GM23338 (cell line): Measurements from ENCODE around the gene SSMEM1. TPM values are rescaled to one million over a fixed set of nuclear protein-coding genes. Genes with fewer than 3 reads are reported as not detected.
"Not testable (repeated sequence)": the region's sequence is repeated elsewhere in the genome, so short reads cannot be mapped to it uniquely, and the experiment has no call there.

Experiments
- ATAC-seq: fragments of 200-7000 bp; cut with Tn5 transposase; 3 replicates; pipeline ENCODE4 v1.9.1; 2020
- DNase-seq: peaks from one replicate; pipeline ENCODE4 v3.0.0-alpha.2; 2015; ENCODE audit warnings: low spot score
- H2AFZ ChIP-seq: fragments of 200-600 bp; sonication (generic); 2 replicates; pipeline ENCODE4 v1.8.0; 2016; ENCODE audit warnings: antibody characterized with exemption, mild to moderate bottlenecking, moderate library complexity
- H3F3A ChIP-seq: fragments of 200-600 bp; sonication (generic); replicated peaks from 2 replicates; pipeline ENCODE4 v1.8.0; 2017; ENCODE audit warnings: antibody characterized with exemption, mixed run types, low read depth
- H3K27ac ChIP-seq: fragments of 200-600 bp; sonication (generic); 2 replicates; pipeline ENCODE4 v1.6.1; 2016; ENCODE audit warnings: low read depth
- H3K27me3 ChIP-seq: fragments of 200-600 bp; sonication (generic); 2 replicates; pipeline ENCODE4 v1.8.0; 2016; ENCODE audit warnings: mild to moderate bottlenecking, mixed run types, moderate library complexity; ENCODE audit not compliant: insufficient read depth
- H3K36me3 ChIP-seq: fragments of 200-600 bp; sonication (generic); 2 replicates; pipeline ENCODE4 v1.8.0; 2016; ENCODE audit warnings: mild to moderate bottlenecking; ENCODE audit not compliant: insufficient read depth
- H3K4me1 ChIP-seq: fragments of 200-600 bp; sonication (generic); 2 replicates; pipeline ENCODE4 v1.8.0; 2016; ENCODE audit warnings: mild to moderate bottlenecking, moderate library complexity; ENCODE audit not compliant: insufficient read depth
- H3K4me2 ChIP-seq: fragments of 200-600 bp; sonication (generic); 2 replicates; pipeline ENCODE4 v1.7.1; 2017; ENCODE audit warnings: mixed run types
- H3K4me3 ChIP-seq: fragments of 200-600 bp; sonication (generic); 2 replicates; pipeline ENCODE4 v1.6.1; 2016; ENCODE audit warnings: mixed run types
- H3K79me2 ChIP-seq: fragments of 200-600 bp; sonication (generic); replicated peaks from 2 replicates; pipeline ENCODE4 v1.8.0; 2017; ENCODE audit warnings: mild to moderate bottlenecking; ENCODE audit not compliant: insufficient read depth
- H3K9me2 ChIP-seq: fragments of 200-600 bp; sonication (generic); 2 replicates; pipeline ENCODE4 v1.8.0; 2017; ENCODE audit not compliant: insufficient read depth
- H4K20me1 ChIP-seq: fragments of 200-600 bp; sonication (generic); replicated peaks from 2 replicates; pipeline ENCODE4 v1.8.0; 2017; ENCODE audit warnings: mild to moderate bottlenecking; ENCODE audit not compliant: insufficient read depth
- H3K27ac Mint-ChIP-seq: 2 replicates; pipeline ENCODE4 v1.8.0; 2020; ENCODE audit warnings: inconsistent platforms, mild to moderate bottlenecking, moderate library complexity, mixed read lengths
- H3K27me3 Mint-ChIP-seq: 3 replicates; pipeline ENCODE4 v1.8.0; 2022; ENCODE audit warnings: low read depth, mild to moderate bottlenecking, moderate library complexity, mixed read lengths, inconsistent platforms; ENCODE audit not compliant: insufficient read depth, poor library complexity
- H3K36me3 Mint-ChIP-seq: 3 replicates; pipeline ENCODE4 v1.8.0; 2021; ENCODE audit warnings: low read depth, mild to moderate bottlenecking, inconsistent platforms, moderate library complexity, mixed read lengths
- H3K4me1 Mint-ChIP-seq: 3 replicates; pipeline ENCODE4 v1.8.0; 2020; ENCODE audit warnings: mild to moderate bottlenecking, inconsistent platforms, mixed read lengths
- H3K4me3 Mint-ChIP-seq: 3 replicates; pipeline ENCODE4 v1.8.0; 2021; ENCODE audit warnings: moderate library complexity, mild to moderate bottlenecking, inconsistent platforms, mixed read lengths
- H3K9me3 Mint-ChIP-seq: 3 replicates; pipeline ENCODE4 v1.8.0; 2020; ENCODE audit warnings: moderate library complexity, mild to moderate bottlenecking, inconsistent platforms, mixed read lengths
- CREB1 ChIP-seq: fragments of 250-450 bp; sonication (Bioruptor Pico); IDR thresholded peaks from 2 replicates; pipeline ENCODE4 v1.5.0; 2020; ENCODE audit warnings: low read depth, mild to moderate bottlenecking, moderate library complexity
- EZH2 ChIP-seq: fragments of 200-600 bp; sonication (generic); IDR thresholded peaks from one replicate; pipeline ENCODE4 v1.8.0; 2017; ENCODE audit warnings: antibody characterized with exemption, mild to moderate bottlenecking, low read depth; ENCODE audit not compliant: unreplicated experiment
- EZH2phosphoT487 ChIP-seq: fragments of 200-600 bp; sonication (generic); IDR thresholded peaks from one replicate; pipeline ENCODE4 v1.8.1; 2018; ENCODE audit warnings: antibody characterized with exemption; ENCODE audit not compliant: unreplicated experiment
- JUNB ChIP-seq: IDR thresholded peaks from one replicate; pipeline ENCODE4 v1.6.1; 2016; ENCODE audit warnings: antibody characterized with exemption; ENCODE audit not compliant: unreplicated experiment
- NANOG ChIP-seq: IDR thresholded peaks from 2 replicates; pipeline ENCODE4 v1.6.1; 2016; ENCODE audit warnings: antibody characterized with exemption, borderline replicate concordance
- POLR2AphosphoS5 ChIP-seq: IDR thresholded peaks from 2 replicates; pipeline ENCODE4 v1.6.1; 2016; ENCODE audit warnings: antibody characterized with exemption, low read depth
- STAT1 ChIP-seq: IDR thresholded peaks from one replicate; pipeline ENCODE4 v1.6.1; 2016; ENCODE audit warnings: antibody characterized with exemption; ENCODE audit not compliant: unreplicated experiment
- ZNF114 ChIP-seq: fragments of 250-450 bp; sonication (Bioruptor Pico); IDR thresholded peaks from 2 replicates; pipeline ENCODE4 v1.5.0; 2020; ENCODE audit warnings: mild to moderate bottlenecking, moderate library complexity
- polyA plus RNA-seq: library from polyadenylated mRNA; unstranded; fragments of >200 nt; fragmentation: Nextera tagmentation; extraction: Ambion mirVana; gene quantifications from 2 replicates; pipeline ENCODE4 v1.2.1, GENCODE V29; 2016
- total RNA-seq: library from RNA; depleted of rRNA; stranded (reverse); fragments of >200 nt; shearing (Covaris generic); gene quantifications from 2 replicates; pipeline ENCODE4 v1.2.3, GENCODE V29; 2014
- TF ChIP-seq, protein P1 (sequence below), 2 experiments: fragments of 200-600 bp in 1 of 2; sonication (generic) in 1 of 2; conservative IDR thresholded peaks; 2 replicates each; pipeline versions ENCODE4 v1.5.1 to v1.6.1; 2016 to 2017; ENCODE audit warnings: antibody characterized with exemption in 2 of 2, low read depth in 2 of 2, mild to moderate bottlenecking in 2 of 2, moderate library complexity in 1 of 2
- TF ChIP-seq, protein P2 (sequence below): IDR thresholded peaks from one replicate; pipeline ENCODE4 v1.6.1; 2018; ENCODE audit warnings: antibody characterized with exemption; ENCODE audit not compliant: unreplicated experiment
- TF ChIP-seq, protein P3 (sequence below): IDR thresholded peaks from 2 replicates; pipeline ENCODE4 v1.6.1; 2016; ENCODE audit warnings: antibody characterized with exemption

The SSMEM1 gene
- total and polyA plus RNA-seq, 2 experiments from 2014 or later: not detected

DNA sequence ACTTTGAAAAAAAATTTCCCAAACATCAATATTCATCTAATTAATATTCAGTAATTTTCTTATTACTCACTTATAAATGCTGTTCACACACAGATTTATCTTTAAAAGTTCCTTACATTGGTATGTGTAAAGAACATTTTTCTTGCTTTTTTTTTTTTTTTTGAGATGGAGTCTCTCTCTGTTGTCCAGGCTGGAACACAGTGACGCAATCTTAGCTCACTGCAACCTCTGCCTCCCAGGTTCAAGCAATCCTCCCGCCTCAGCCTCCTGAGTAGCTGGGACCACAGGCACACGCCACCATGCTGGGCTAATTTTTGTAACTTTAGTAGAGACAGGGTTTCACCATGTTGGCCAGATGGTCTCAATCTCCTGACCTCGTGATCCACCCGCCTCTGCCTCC, 23.3 kb upstream of the SSMEM1 start:
- not testable (repeated sequence) for H4K20me1 ChIP-seq, H3F3A ChIP-seq, H3K27me3 ChIP-seq, DNase-seq, ATAC-seq, H3K4me1 Mint-ChIP-seq, H3K27me3 Mint-ChIP-seq, H3K27ac ChIP-seq, H3K4me2 ChIP-seq, H2AFZ ChIP-seq, H3K9me3 Mint-ChIP-seq, H3K4me1 ChIP-seq, H3K4me3 Mint-ChIP-seq, H3K27ac Mint-ChIP-seq, H3K9me2 ChIP-seq, H3K4me3 ChIP-seq
- peaks cover 26% of the 10 kb centered on the region for H3K36me3 ChIP-seq
- H3K79me2 ChIP-seq: peaks cover 18% of the 10 kb centered on the region
- peaks cover 50% of the 10 kb centered on the region for H3K36me3 Mint-ChIP-seq

DNA sequence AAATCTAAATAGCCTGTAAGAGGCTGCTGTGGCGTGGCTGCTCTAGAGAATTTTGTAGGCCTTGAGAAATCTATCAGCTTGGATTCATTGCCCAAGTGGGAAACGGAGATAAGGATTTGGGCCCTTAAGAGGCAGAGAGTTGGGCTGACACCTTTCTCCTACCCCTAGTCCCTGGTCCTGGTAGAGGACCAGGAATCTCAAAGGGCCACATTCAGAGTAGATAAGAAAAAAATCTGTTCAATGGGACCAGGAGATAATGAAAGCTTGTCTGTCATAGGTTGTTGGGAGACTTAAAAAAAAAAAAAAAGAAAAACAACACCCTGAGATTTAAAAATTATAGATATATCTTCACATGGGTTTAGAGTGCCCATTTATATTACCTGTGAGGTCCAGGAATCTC, 20.3 kb upstream of the SSMEM1 start:
- Histone ChIP-seq H3K36me3 (peaks cover 23% of the 10 kb centered on the region), H3F3A (no peaks in the 10 kb centered on the region), H2AFZ (no peak overlapping the region), H3K4me2 (no peak overlapping the region), H3K27me3 (no peaks in the 10 kb centered on the region), H3K4me3 (no peak overlapping the region), H3K4me1 (no peaks in the 10 kb centered on the region), H3K9me2 (no peaks in the 10 kb centered on the region), H4K20me1 (0 out of 2 replicates have a peak, but pooled peaks cover 2% of the 10 kb centered on the region), H3K79me2 (peaks cover 18% of the 10 kb centered on the region), H3K27ac (no peak overlapping the region)
- Mint-ChIP-seq H3K9me3 (no peaks in the 10 kb centered on the region), H3K36me3 (peaks cover 41% of the 10 kb centered on the region), H3K4me1 (no peaks in the 10 kb centered on the region), H3K4me3 (no peak overlapping the region), H3K27me3 (no peaks in the 10 kb centered on the region), H3K27ac (no peak overlapping the region)
- DNase-seq: no peak
- no peak for ATAC-seq
- TF ChIP-seq NANOG (no peak), ZNF114 (CRISPR knock-in tag) (no peak), CREB1 (no peak), JUNB (no peak), EZH2phosphoT487 (no peak), STAT1 (no peak), EZH2 (no peak), POLR2AphosphoS5 (no peak)
- TF ChIP-seq, protein P1, sequence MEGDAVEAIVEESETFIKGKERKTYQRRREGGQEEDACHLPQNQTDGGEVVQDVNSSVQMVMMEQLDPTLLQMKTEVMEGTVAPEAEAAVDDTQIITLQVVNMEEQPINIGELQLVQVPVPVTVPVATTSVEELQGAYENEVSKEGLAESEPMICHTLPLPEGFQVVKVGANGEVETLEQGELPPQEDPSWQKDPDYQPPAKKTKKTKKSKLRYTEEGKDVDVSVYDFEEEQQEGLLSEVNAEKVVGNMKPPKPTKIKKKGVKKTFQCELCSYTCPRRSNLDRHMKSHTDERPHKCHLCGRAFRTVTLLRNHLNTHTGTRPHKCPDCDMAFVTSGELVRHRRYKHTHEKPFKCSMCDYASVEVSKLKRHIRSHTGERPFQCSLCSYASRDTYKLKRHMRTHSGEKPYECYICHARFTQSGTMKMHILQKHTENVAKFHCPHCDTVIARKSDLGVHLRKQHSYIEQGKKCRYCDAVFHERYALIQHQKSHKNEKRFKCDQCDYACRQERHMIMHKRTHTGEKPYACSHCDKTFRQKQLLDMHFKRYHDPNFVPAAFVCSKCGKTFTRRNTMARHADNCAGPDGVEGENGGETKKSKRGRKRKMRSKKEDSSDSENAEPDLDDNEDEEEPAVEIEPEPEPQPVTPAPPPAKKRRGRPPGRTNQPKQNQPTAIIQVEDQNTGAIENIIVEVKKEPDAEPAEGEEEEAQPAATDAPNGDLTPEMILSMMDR (conservative IDR thresholded peaks at IDR 0.05; ENCODE audit: low read depth in 2 of 2): no peak
- TF ChIP-seq, protein P2, sequence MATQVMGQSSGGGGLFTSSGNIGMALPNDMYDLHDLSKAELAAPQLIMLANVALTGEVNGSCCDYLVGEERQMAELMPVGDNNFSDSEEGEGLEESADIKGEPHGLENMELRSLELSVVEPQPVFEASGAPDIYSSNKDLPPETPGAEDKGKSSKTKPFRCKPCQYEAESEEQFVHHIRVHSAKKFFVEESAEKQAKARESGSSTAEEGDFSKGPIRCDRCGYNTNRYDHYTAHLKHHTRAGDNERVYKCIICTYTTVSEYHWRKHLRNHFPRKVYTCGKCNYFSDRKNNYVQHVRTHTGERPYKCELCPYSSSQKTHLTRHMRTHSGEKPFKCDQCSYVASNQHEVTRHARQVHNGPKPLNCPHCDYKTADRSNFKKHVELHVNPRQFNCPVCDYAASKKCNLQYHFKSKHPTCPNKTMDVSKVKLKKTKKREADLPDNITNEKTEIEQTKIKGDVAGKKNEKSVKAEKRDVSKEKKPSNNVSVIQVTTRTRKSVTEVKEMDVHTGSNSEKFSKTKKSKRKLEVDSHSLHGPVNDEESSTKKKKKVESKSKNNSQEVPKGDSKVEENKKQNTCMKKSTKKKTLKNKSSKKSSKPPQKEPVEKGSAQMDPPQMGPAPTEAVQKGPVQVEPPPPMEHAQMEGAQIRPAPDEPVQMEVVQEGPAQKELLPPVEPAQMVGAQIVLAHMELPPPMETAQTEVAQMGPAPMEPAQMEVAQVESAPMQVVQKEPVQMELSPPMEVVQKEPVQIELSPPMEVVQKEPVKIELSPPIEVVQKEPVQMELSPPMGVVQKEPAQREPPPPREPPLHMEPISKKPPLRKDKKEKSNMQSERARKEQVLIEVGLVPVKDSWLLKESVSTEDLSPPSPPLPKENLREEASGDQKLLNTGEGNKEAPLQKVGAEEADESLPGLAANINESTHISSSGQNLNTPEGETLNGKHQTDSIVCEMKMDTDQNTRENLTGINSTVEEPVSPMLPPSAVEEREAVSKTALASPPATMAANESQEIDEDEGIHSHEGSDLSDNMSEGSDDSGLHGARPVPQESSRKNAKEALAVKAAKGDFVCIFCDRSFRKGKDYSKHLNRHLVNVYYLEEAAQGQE: no peak
- TF ChIP-seq, protein P3, sequence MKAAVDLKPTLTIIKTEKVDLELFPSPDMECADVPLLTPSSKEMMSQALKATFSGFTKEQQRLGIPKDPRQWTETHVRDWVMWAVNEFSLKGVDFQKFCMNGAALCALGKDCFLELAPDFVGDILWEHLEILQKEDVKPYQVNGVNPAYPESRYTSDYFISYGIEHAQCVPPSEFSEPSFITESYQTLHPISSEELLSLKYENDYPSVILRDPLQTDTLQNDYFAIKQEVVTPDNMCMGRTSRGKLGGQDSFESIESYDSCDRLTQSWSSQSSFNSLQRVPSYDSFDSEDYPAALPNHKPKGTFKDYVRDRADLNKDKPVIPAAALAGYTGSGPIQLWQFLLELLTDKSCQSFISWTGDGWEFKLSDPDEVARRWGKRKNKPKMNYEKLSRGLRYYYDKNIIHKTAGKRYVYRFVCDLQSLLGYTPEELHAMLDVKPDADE: no peak
